ENCODE data around the gene NOS1. TPM values are rescaled to one million over a fixed set of nuclear protein-coding genes. Genes with fewer than 3 reads are reported as not detected.
"Not testable (repeated sequence)": the region's sequence is repeated elsewhere in the genome, so short reads cannot be mapped to it uniquely, and the experiment has no call there.

Gene NOS1
- total RNA-seq, 1 donor from 2014 or later, result 0.26 TPM

DNA sequence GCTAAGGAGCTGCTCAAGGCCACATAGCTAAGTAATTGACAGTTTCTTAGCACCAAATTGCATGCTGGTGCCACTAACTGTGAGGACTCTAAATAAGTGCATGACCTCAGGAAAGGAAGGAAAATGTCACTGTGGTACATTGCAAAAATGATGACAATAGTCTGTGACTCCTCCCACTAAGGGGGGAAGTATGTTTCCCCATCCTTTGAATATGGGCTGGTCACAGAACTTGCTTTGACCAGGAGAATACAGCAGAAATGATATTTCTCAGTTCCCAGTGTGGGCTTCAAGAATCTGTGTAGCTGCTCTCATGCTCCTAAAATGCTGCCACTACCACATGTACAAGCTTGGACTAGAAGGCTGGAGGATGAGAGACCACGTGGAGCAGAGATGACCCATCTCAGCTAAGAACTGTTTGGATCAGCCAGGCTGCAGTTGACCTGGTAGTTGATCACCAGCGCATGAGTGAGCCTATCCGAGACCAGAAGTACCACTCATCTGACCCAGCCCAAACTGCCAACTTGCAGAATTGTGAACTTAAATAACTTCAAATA is 42.2 kb upstream of the NOS1 start:
- TF ChIP-seq, protein P1, sequence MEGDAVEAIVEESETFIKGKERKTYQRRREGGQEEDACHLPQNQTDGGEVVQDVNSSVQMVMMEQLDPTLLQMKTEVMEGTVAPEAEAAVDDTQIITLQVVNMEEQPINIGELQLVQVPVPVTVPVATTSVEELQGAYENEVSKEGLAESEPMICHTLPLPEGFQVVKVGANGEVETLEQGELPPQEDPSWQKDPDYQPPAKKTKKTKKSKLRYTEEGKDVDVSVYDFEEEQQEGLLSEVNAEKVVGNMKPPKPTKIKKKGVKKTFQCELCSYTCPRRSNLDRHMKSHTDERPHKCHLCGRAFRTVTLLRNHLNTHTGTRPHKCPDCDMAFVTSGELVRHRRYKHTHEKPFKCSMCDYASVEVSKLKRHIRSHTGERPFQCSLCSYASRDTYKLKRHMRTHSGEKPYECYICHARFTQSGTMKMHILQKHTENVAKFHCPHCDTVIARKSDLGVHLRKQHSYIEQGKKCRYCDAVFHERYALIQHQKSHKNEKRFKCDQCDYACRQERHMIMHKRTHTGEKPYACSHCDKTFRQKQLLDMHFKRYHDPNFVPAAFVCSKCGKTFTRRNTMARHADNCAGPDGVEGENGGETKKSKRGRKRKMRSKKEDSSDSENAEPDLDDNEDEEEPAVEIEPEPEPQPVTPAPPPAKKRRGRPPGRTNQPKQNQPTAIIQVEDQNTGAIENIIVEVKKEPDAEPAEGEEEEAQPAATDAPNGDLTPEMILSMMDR (IDR thresholded peaks at IDR 0.05; ENCODE audit: insufficient read depth, low read length, severe bottlenecking), result no peak
- no peak overlapping the region for H3K4me3 ChIP-seq (ENCODE audit: low read depth, low read length)
- H3K36me3 ChIP-seq (ENCODE audit: control insufficient read depth, insufficient read depth, low read length), result no peaks in the 10 kb centered on the region
- H3K27me3 ChIP-seq (ENCODE audit: control insufficient read depth, insufficient read depth, low read length), result no peaks in the 10 kb centered on the region
- DNase-seq (ENCODE audit: low read depth) (no peak), FAIRE-seq (no peak)

DNA sequence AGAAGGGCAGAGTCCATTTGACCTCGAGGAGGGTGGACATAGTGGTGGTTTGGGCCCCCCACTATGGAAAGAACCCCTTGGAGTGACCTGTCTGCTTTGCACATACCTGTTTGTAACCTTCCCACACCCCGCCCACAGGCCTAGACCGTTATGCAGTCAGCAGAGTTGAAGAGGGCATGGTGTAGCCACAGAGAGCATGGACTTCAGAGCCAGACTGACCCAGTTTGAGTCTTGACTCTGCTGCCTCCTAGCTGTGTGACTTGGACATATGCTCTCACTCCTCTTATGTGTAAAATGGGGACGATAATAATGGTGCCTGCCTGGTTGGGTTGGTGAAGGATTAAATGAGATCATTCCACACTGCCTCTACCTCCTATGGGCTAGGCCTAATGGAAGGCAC is 40.9 kb upstream of the NOS1 start:
- FAIRE-seq (no peak), DNase-seq (ENCODE audit: low read depth) (no peak)
- Histone ChIP-seq H3K36me3 (ENCODE audit: control insufficient read depth, insufficient read depth, low read length) (no peaks in the 10 kb centered on the region), H3K4me3 (ENCODE audit: low read depth, low read length) (no peak overlapping the region), H3K27me3 (ENCODE audit: control insufficient read depth, insufficient read depth, low read length) (no peaks in the 10 kb centered on the region)
- TF ChIP-seq, protein P1 (IDR thresholded peaks at IDR 0.05; ENCODE audit: insufficient read depth, low read length, severe bottlenecking), result no peak

DNA sequence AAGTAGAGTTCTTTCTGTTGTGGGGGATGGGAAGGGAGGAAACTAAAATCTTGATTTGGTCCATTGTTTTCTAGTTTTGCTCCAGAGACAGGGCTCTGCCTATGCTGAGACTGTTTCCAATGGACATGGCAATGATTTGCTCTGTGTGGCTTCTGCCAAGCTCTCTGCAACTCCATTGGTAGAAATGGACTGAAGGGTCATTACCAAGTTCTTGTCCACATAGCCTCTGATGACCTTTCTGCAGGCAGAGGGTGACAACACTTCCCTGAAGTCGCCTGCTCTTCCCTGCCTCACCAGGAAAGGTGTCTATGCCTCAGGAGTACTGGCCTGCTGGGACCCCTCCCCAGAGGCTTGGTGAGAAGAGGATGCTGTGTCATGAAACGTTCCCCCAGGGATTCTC is 39.5 kb upstream of the NOS1 start:
- H3K4me3 ChIP-seq (ENCODE audit: low read depth, low read length), result no peak overlapping the region
- H3K36me3 ChIP-seq (ENCODE audit: control insufficient read depth, insufficient read depth, low read length), result no peaks in the 10 kb centered on the region
- no peaks in the 10 kb centered on the region for H3K27me3 ChIP-seq (ENCODE audit: control insufficient read depth, insufficient read depth, low read length)
- DNase-seq (ENCODE audit: low read depth) (no peak), FAIRE-seq (no peak)
- TF ChIP-seq, protein P1 (IDR thresholded peaks at IDR 0.05; ENCODE audit: insufficient read depth, low read length, severe bottlenecking), result no peak

DNA sequence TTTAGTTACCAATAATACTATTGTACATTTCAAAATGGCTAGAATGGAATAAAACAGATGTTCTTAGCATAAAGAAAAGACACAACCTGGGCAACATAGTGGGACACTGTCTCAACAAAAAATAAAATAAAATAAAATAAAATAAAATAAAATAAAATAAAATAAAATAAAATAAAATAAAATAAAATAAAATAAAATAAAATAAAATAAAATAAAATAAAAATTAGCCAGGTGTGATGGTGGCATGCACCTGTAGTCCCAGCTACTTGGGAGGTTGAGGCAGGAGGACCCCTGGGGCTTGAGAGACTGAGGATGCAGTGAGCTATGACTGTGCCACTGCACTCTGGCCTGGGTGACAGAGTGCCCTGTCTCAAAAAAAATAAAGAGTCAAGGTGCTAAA is 37.1 kb upstream of the NOS1 start:
- H3K27me3 ChIP-seq (ENCODE audit: control insufficient read depth, insufficient read depth, low read length); DNase-seq (ENCODE audit: low read depth); H3K36me3 ChIP-seq (ENCODE audit: control insufficient read depth, insufficient read depth, low read length); FAIRE-seq; H3K4me3 ChIP-seq (ENCODE audit: low read depth, low read length): not testable (repeated sequence)

DNA sequence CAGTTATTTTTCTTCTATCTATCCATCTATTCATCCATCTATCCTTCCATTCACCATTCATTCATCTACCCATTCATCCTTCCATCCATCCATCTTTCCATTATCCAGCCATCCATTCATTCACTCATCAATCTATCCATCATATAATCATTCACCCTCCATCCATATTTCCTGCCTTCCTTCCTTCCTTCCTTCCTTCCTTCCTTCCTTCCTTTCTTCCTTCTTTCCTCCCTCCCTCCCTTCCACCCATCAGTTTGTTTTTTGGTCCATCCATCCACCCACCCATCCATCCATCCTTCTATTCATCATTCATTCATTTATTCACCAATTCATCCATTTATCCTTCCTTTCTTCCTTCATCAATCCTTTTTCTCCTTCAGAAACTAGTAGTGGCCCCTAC is 34.3 kb upstream of the NOS1 start:
- no peaks in the 10 kb centered on the region for H3K27me3 ChIP-seq (ENCODE audit: control insufficient read depth, insufficient read depth, low read length)
- TF ChIP-seq, protein P1 (IDR thresholded peaks at IDR 0.05; ENCODE audit: insufficient read depth, low read length, severe bottlenecking), result no peak
- H3K36me3 ChIP-seq (ENCODE audit: control insufficient read depth, insufficient read depth, low read length), result no peaks in the 10 kb centered on the region
- DNase-seq (ENCODE audit: low read depth) (no peak), FAIRE-seq (no peak)
- H3K4me3 ChIP-seq (ENCODE audit: low read depth, low read length), result no peak overlapping the region

DNA sequence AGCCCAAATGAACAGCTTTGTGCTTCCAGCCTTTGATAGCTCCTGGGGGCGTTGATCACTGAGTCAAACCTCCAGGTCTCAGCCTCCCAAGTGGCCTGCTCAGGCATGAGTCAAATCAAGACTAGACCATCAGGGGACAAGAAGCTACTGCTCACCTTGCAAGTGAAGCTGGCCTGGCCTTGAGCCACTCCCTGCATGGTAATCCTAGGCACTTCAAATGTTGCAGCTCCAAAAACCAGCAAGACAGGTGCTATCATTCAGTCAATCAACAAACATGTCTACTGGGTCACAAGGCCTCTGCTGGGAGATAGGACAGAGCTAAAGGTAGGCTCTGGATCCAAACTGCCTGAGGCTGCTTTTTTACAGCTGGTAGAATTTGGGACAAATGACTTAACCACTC is 33.1 kb upstream of the NOS1 start:
- TF ChIP-seq, protein P1 (IDR thresholded peaks at IDR 0.05; ENCODE audit: insufficient read depth, low read length, severe bottlenecking), result no peak
- Histone ChIP-seq H3K27me3 (ENCODE audit: control insufficient read depth, insufficient read depth, low read length) (no peaks in the 10 kb centered on the region), H3K36me3 (ENCODE audit: control insufficient read depth, insufficient read depth, low read length) (no peaks in the 10 kb centered on the region), H3K4me3 (ENCODE audit: low read depth, low read length) (no peak overlapping the region)
- no peak for DNase-seq (ENCODE audit: low read depth)
- FAIRE-seq, result no peak
